ENCODE results near the gene MAPRE2.

Gene MAPRE2

DNA sequence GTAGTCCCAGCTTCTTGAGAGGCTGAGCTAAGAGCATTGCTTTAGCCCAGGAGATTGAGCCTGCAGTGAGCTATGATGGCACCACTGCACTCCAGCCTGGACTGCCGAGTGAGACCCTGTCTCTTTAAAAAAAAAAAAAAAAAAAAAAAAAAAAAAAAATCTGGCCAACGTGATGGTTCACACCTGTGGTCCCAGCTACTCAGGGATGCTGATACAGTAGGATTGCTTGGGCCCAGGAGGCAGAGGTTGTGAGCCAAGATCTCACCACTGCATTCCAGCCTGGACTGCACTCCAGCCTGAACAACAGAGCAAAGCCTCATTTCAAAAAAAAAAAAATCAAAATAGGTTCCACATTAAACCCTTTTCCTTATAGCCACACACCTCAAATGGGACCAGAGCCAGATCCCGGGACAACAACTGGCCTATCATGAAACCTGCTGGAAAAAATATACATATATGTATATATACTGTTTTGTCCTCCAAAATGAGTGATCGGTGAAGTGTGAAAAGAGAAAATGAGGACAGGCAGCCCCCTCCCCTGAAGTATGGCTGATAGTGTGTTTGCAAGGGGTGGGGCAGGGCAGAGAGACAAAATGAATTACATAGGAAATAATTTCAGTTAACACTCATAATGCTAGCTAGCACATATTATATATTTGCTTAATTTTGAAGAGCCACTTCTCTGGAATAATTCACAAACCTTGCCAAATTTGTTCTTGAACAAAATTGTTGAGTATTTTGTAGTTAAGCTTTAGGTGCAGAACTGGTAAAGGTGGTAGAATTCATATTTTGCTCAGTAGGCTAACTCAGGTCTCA is 22.9 kb downstream of the MAPRE2 start:
- DNase-seq: no peak

DNA sequence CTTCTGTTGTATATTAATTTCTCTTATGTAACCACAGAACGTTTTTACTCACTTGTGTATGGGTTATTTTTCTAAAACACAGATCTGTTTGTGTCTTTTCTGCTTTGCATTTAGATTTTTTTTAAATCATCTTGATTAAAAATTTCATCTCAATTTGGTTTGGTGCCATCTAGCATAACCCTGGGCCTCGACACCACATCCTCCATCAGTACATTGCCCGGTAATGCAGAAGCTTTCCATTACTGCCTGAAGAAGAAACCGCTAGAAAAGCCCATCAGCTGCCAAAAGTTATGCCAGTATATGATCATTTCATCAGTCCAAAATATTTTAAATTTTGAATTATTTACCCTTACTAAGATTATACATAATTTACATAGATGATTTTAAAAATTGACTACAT is 26.2 kb downstream of the MAPRE2 start:
- DNase-seq: no peak

DNA sequence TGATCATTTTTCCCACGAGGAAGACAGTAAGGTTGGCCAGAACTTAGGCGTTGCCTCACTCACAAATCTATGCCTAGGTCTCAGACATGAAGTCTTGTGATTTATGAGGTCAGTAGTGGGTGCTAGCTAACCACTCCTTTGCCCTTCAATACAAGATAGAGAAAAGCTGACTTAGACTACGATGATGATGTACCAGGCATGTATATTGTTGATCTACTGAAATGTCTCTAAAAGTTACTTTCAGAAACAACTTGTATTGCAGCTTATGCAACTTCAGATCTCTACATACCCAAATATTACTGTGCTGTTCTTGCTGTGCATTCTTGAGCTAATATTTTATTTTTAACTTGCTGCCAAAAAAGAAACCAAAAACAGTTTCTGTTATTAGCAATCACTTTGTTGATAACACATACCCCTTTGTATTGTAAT is 30.6 kb downstream of the MAPRE2 start:
- no peak for DNase-seq

DNA sequence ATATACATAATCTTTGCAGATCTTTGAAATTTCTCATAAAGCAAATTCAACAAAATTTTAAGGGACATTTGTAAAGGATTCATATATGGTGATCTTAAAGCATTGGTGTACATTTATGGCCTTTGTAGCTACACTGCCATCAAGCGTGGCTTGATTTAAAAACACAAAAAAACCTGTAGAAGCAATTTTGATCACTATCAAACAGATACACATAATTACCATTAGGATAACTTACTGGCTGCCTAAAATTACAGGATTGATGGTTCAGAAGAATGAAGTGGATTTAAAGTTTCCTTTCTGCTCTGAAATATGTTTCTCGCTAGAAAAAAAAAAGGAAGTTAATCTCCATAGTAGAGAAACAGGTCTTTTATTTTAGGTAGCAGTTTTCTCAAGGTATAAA is 31.4 kb downstream of the MAPRE2 start:
- DNase-seq: no peak

DNA sequence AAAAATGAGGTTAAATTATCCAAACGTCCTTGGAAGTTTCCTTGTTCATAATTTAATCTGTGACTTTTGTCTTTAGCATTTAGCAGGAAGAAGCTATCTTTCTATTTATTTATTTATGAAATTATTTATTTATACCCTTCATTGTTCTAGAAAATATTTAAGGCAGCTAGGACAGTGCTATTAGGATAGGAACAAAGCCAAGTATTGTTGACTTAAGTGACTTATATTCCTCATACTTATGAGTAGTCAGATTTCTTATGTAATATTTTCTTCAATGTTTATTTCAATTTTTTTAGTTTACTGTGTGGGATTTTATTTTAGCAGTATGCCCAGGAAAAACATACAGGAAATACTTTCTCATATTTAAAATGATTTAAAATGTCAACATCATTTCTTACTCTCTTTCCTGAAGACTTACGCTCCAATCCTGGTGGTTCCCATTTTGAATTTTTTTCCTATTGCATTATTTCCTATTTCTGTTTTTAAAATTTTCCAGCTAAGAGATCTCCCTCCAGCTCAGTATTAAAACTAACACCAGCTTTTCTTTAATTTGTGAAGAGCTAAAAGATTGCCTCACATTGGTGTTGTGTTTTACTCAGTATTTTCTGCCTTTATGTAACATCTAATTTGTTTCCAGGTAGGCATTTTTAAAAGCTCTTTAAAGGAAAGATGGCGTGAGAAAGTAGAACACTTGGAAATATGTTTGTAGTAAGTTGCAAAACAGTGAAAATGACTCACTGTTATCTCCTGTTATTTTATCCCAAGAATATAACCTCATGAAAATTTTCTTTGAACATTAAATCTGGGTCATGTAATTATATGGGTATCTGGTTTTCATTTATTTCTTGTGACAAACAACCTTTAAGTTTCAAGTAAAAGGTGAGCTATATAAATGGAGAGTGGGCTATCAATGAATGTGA is 32.2 kb downstream of the MAPRE2 start:
- DNase-seq: no peak

DNA sequence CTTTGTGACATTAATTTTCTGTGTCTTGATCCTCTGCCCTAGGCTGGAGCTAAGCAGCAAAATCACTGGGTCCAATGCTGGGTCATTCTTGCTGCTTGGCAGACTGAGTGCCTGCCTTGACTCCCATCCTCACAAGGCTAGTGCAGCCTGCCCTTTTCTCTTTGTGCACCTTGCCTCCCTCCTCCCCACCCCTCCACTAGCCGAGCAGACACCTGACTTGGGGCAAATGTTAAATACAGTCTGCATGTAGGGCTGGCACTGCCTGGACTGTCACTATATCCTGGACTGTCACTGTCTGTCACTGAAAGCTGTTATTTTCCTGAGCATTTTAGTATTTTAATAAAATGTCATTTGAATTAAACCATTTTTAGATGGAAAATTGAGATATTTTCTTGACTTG is 33.4 kb downstream of the MAPRE2 start:
- no peak for DNase-seq

DNA sequence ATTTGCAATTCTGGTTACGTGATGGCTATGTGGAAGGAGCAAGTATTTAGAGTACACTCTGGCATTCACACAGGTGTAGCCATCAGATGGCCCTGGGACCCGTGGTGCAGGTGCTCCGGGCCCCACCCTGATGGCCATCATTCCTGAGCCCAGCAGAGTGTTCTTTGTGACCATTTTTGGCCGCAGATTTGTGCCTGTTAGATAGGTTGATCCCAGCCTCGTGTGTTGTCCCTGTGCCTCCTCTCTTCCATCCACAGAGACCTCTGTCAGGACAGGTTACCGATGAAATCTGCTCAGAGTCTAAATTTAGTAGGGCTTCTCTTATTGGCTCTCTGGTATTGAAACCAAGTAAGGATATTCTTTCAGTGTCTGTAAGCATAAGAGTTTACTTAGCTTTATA is 33.9 kb downstream of the MAPRE2 start:
- DNase-seq: no peak

DNA sequence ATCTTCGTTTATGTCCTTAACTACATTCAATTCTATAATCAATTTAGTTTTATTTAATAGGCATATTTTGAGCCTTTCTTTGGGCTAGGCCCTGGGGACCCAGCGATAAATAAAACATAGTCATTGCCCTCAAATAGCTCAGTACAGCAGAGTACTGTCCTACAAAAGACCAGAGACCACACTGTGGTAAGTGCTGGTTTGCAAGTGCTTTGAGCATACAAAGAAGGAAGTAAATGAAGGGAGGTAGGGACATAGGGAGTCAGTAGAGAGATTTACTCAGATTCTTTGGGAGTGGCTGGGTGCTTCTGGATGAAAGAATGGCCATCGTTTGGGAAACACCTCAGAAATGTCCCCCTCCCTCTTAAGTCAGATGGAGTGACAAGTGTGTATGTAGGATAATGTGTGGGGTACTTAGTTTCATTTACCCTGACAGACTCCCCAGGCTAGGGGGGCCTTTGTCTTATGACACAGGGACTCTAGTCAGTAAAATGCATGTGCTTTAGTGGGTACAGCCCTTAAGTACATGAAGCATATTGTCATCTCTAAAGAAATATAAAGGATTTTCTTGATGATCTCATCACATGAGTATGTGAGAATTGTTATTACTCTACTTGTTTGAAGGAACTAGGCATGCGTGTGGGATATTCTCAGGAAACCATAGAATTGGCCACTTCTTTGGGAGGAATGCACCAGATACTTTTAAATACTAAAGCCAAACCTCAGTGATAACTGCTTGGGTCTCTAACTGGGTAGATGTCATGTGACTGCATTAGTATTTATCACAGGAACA is 35.1 kb downstream of the MAPRE2 start:
- DNase-seq: no peak

DNA sequence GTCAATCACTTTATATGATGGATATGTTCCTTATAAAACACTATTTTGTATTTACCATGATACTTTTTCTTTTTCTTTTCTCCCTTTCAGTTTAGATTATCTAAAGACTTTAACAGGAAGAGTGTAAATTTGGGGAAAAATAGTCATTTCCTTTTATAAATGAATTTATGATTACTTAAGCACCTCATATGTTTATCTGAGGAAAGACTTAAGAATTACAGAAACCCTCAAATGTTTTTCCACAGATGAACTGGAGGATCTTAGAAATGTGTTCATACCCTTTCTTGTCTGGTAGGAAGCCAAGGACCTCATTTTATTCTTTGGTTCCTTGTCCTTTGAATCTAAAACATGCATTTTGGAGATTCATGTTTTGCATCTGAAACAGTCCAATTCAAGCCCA is 36.7 kb downstream of the MAPRE2 start:
- DNase-seq: no peak

DNA sequence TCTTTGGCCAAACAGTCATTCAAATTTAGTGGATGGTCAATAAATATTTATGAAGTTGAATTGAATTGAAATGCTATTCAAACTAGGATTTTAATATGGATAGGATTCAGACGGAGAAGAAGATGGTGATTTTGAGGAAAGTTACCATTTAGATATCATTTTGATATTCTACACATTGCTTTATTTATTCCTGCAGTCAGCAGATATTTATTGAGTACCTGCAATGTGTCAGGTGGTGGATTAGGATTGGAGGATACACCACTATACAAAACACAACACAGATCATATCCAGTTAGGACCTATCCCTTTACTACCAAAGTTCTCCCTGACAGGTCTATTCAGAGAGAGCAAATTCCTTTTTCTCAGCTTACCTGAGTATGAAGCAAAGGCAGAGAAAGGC is 38.8 kb downstream of the MAPRE2 start:
- DNase-seq: no peak

DNA sequence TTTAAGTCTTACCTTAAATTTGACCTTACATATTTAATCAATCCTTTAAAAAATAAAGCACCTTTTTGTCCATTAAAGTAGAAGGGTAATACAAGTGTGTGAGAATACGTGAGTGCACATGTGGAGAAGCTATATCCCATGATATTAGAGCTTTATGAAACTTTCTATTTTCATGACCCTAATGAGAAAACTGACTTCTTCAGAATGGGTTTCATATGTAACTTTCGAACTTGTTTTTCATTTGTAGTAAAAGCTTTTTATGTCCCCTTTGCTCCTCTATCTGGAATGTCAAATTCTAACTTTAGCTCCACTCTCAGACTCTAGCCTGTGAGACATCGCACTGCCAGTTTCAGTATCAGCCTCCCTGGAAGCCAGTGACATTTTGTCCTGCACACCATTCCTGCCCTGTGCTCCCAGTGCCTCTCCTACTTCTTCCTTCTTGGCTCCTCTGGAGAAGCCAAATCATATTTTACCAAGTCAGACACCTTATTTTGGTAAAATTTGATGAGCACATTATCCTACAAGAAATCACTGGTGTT is 42.0 kb downstream of the MAPRE2 start:
- DNase-seq: no peak

DNA sequence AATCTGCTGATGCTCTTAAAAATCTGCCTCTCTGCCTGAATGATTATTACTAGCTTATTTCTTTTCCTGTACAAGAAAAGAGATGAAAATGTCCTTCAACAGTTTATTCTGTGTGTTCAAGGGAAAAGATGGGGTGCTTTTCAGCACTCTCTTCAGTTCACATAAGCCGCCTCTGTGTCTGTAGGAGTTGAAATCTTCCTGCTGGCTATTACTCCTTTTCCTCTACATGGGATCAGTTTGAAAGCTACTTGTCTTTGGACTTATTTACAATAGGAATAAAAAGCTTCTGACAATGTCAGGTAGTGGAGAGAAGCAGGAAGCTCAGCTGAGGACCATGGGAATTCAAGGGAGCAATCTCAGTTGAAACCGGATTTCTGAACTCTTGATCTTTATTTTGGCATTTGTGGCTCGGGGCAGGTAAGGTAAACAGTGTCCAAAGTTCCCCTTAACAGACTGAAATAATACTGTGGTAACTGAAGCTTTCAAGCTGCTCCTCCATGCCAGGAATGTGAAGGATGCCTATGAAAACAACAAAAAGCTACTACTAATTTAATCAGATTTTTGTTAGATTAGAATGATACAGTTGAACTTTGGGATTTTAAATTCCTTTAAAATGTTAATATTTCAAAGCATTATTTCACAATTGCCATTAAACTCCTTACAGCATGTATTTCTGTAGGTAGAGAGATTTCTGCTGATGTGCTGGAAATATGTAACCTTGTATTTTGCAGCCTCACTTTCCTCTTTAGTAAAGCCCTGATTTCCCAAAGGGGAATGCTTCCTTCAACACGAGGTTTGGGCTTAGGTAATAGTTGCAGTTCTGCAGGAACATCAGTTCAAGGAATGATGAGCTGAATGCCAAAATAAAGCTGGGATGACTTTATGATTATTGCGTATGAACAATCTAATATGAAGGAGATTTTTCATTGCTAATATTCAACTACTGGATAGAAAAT is 43.6 kb downstream of the MAPRE2 start:
- no peak for DNase-seq

DNA sequence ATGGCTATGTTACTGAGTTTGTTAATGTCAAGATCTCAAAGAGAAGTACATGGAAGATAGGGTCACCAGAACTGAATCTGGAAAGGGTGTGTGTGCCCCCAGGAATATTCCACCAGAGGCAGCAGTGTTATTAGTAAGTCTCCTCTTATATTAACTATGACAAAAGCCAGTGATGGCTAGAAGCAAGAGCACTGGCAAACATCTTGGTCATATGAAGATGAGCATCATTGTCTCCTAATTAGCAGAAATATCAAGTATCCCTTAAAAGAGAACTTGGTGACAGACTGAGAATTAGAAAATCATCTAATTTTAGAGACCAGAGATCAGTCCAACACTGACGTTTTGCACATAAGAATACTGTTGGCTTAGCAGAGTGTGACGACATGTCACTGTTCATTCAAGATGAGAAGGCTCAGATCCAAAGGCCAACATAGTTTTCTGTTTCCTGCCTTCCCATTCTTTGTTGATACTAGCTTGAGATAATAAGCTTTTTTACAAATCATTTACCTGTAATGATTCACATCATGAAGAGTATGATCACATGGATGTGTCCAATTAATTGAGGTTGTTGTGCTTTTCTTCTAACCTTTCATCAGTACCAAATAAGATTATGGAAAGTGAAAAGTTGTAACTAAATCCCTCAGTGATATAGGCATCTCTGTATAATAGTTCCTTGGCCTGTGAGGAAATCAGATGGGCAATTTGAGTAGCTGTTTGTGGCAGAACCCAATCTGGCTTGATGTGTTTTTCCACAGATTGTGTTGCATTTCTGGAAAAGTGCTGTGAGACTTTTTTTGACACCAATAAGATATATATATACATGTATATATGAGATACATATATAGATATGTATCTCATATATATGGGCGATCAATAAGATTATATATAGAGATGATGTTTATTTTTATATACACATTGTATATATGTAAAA is 44.5 kb downstream of the MAPRE2 start:
- DNase-seq: no peak

DNA sequence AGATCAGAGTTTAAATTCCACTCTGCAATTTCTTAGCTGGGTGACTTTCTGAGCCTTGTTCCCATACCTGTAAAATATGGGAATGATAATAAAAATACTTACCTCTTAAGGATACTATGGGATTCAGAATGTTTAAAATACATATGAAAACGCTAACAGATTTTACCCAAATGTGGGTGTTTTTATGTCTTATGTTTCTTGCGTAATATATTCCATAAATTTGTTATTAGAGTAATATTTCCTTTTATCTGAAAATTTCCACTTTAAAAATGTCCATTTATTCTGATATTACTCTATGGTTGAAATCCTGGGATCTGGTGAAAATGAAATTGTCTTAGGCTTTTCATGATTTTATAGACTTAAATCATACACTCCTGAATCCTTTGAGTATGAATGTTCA is 45.5 kb downstream of the MAPRE2 start:
- DNase-seq: no peak

DNA sequence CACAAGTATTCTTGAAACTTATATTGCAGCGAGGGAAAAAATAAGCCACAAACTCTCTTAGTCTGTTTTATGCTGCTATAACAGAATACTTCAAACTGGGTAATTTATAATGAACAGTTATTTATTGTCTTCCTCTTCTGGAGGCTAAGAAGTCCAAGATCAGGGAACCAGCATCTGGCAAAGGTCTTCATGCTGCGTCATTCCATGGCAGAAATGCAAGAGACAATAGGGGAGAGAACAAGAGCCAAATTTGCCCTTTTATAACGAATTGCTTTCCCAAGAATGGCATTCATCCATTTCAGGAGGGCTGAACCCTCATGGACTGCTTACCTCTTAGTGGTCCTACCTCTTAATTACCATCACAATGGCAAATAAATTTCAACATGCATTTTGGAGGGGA is 46.5 kb downstream of the MAPRE2 start:
- DNase-seq: no peak

DNA sequence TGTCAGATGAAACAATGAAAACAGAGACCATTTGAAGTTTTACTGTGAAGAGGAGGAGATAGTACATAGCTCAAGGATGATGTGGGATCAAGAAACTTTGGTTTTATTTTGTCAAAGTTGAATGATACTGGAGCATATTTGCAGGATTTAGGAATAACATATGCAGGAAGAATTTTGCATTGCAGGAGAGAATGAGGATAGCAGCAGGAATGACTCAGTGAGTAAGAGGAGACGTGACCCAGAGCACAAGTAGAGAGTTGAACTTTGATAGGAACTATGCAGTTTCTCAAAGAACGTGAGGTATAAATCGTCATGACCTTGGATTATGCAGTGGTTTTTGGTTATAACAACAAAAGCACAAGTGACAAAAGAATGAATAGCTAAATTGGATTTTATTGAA is 47.7 kb downstream of the MAPRE2 start:
- DNase-seq: no peak

DNA sequence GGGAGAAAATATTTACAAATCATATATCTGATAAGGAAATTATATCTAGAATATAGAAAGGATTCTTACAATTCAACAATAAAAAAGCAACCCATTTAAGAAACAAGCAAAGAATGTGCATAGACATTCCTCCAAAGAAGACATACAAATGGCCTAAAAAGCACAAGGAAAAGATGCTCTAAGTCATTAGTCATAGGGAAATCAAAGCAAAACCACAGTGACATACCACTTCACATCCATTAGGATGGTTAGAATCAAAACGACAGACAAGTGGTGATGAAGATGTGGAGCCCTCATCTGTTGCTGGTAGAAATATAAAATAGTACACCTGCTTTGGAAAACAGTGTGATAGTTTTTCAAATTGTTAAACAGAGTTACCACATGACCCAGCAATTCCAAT is 48.2 kb downstream of the MAPRE2 start:
- DNase-seq: no peak

DNA sequence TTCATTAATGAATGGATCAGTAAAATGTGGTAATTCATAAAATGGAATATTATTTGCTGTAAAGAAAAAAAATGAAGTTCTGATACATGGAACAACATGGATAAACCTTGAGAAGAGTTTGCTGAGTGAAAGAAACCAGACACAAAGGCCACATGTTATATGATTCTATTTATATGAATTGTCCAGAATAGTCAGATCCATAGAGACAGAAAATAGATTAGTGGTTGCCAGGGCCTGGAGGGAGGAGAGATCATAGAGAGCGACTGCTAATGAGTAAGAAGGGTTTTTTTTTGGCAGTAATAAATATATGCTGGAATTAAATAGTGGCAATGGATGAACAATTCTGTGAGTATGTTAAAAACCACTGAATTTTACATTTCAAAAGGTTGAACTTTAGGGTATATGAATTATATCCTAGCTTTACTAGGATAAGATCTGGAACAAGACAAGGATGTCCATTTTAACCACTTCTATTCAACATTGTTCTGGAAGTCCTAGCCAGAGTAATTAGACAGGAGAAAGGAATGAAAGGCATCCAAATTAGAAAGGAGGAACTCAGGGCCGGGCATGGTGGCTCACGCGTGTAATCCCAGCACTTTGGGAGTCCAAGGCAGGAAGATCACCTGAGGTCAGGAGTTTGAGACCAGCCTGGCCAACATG is 48.8 kb downstream of the MAPRE2 start:
- DNase-seq: no peak

DNA sequence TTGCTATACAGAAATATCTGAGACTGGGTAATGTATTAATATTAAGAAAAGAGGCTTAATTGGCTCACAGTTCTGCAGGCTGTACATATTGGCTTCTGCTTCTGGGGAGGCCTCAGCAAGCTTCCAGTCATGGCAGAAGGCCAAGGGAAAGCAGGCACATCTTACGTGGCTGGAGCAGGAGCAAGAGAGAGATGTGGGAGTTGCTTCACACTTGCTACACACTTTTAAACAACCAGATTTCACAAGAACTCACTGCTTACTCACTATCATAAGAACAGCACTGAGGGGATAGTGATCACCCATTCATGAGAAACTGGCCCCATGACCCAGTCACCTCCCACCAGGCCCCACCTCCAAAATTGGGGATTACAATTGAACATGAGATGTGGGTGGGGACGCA is 50.6 kb downstream of the MAPRE2 start:
- DNase-seq: no peak
